HG02678 (cell line): ENCODE measurements around the gene PRELID3B.

Source experiments
- ATAC-seq: cut with Tn5 transposase; IDR thresholded peaks from one replicate; pipeline ENCODE4 v1.9.1; 2021; ENCODE audit warnings: mild to moderate bottlenecking, moderate library complexity; ENCODE audit not compliant: unreplicated experiment

The PRELID3B gene

GRCh38 chr20:59042151-59042795 lies at the start of gene PRELID3B:
Gene PRELID3B (minus strand): TSS chr20:59042786. CDS start chr20:59042730, 56 bp downstream.
- peak; percentile 30 for ATAC-seq

- no peak for ATAC-seq
Observed at GRCh38 chr20:59087829-59088433, 45.3 kb upstream of the PRELID3B start.

- ATAC-seq = no peak
Observed at GRCh38 chr20:59086923-59087322, 44.3 kb upstream of the PRELID3B start.

GRCh38 chr20:59084041-59084850 lies 41.7 kb upstream of the PRELID3B start:
- no peak for ATAC-seq

- ATAC-seq = no peak
Observed at GRCh38 chr20:59082981-59083380, 40.4 kb upstream of the PRELID3B start.

GRCh38 chr20:59082077-59082740 lies 39.6 kb upstream of the PRELID3B start:
- ATAC-seq = no peak

- ATAC-seq = no peak
Observed at GRCh38 chr20:59081036-59081435, 38.5 kb upstream of the PRELID3B start.

- ATAC-seq = no peak
Observed at GRCh38 chr20:59078231-59078630, 35.6 kb upstream of the PRELID3B start.

- no peak for ATAC-seq
Observed at GRCh38 chr20:59077705-59078104, 35.1 kb upstream of the PRELID3B start.

GRCh38 chr20:59075934-59076508 lies 33.4 kb upstream of the PRELID3B start:
- no peak for ATAC-seq

GRCh38 chr20:59074456-59074855 lies 31.9 kb upstream of the PRELID3B start:
- no peak for ATAC-seq

- no peak for ATAC-seq
Observed at GRCh38 chr20:59073582-59073981, 31.0 kb upstream of the PRELID3B start.

- ATAC-seq = no peak
Observed at GRCh38 chr20:59071216-59071615, 28.6 kb upstream of the PRELID3B start.

- no peak for ATAC-seq
Observed at GRCh38 chr20:59069026-59069425, 26.4 kb upstream of the PRELID3B start.

GRCh38 chr20:59068534-59068933 lies 25.9 kb upstream of the PRELID3B start:
- no peak for ATAC-seq

- ATAC-seq = no peak
Observed at GRCh38 chr20:59064214-59064722, 21.7 kb upstream of the PRELID3B start.

- ATAC-seq = no peak
Observed at GRCh38 chr20:59063358-59064213, 21.0 kb upstream of the PRELID3B start.

- no peak for ATAC-seq
Observed at GRCh38 chr20:59062081-59062480, 19.5 kb upstream of the PRELID3B start.

- no peak for ATAC-seq
Observed at GRCh38 chr20:59055302-59055701, 12.7 kb upstream of the PRELID3B start.

GRCh38 chr20:59051666-59052185 lies 9.1 kb upstream of the PRELID3B start:
- no peak for ATAC-seq
